HepG2 (cell line): Measurements from ENCODE around the gene SH3GLB2. TPM values are rescaled to one million over a fixed set of nuclear protein-coding genes. Genes with fewer than 3 reads are reported as not detected.

ENCODE experiments used
- ATAC-seq: fragments of 200-7000 bp; cut with Tn5 transposase; 3 replicates; pipeline ENCODE4 v1.9.1; 2020; ENCODE audit warnings: mild to moderate bottlenecking, moderate library complexity
- BruUV-seq: library from RNA; stranded (reverse); fragments of 400-500 nt; replicated peaks from 2 replicates; lab custom pipeline; 2021; lab: Mats Ljungman, UMichigan
- CTCF ChIA-PET: fragments of 300-600 bp; formaldehyde crosslinking; extraction: SDS; loops from one replicate; lab custom pipeline; 2021; ENCODE audit warnings: low total read pairs, inconsistent platforms, low intra/inter-chr PET ratio; lab: Yijun Ruan, JAX
- POLR2A ChIA-PET: fragments of 350-600 bp; sonication (Branson Sonifier 250); formaldehyde crosslinking; loops from one replicate; lab custom pipeline; 2020; ENCODE audit warnings: antibody characterized with exemption, inconsistent platforms; lab: Yijun Ruan, JAX
- DNase-seq: peaks from one replicate; pipeline ENCODE4 v3.0.0-alpha.2; 2015; ENCODE audit warnings: low spot score
- FAIRE-seq: peaks from 3 replicates; lab custom pipeline; 2011; peaks lifted over from hg19 to GRCh38; lab: Jason Lieb, UNC
- H2AFZ ChIP-seq: one replicate; pipeline ENCODE4 v1.6.1; 2011; ENCODE audit warnings: low read length, inconsistent platforms
- H3K27ac ChIP-seq: fragments of 300-600 bp; 3 replicates; pipeline ENCODE4 v1.8.0; 2011; ENCODE audit warnings: mixed run types, mild to moderate bottlenecking, mixed read lengths, low read length, inconsistent platforms; ENCODE audit not compliant: insufficient read depth; ENCODE audit errors: extremely low read length
- H3K27me3 ChIP-seq, 2 experiments: fragments of 200-600 bp in 1 of 2; 2 replicates in 1 of 2; 3 replicates in 1 of 2; pipeline versions ENCODE4 v1.6.0 to v1.8.0; 2011; ENCODE audit warnings: low read length in 2 of 2, mild to moderate bottlenecking in 2 of 2, moderate library complexity in 2 of 2, inconsistent platforms in 1 of 2; ENCODE audit not compliant: insufficient read depth in 2 of 2, control insufficient read depth in 1 of 2
- H3K36me3 ChIP-seq, 2 experiments: fragments of 200-600 bp in 1 of 2; replicated peaks in 1 of 2; 2 replicates in 1 of 2; 3 replicates in 1 of 2; pipeline versions ENCODE4 v1.5.1 to v1.8.0; 2011; ENCODE audit warnings: low read length in 2 of 2, inconsistent platforms in 1 of 2; ENCODE audit not compliant: insufficient read depth in 2 of 2, control insufficient read depth in 1 of 2
- H3K4me1 ChIP-seq: 2 replicates; pipeline ENCODE4 v1.5.1; 2012; ENCODE audit warnings: low read length, inconsistent platforms; ENCODE audit not compliant: insufficient read depth
- H3K4me2 ChIP-seq: 2 replicates; pipeline ENCODE4 v1.6.0; 2011; ENCODE audit warnings: low read depth, low read length, inconsistent platforms
- H3K4me3 ChIP-seq, 3 experiments: fragments of 200-600 bp in 1 of 3; sonication (generic), shearing (Covaris generic) in 1 of 3; replicated peaks in 1 of 3; 2 replicates each; pipeline ENCODE4 v1.5.1; 2011 to 2016; ENCODE audit warnings: low read length in 3 of 3, inconsistent platforms in 2 of 3, low read depth in 2 of 3, mild to moderate bottlenecking in 2 of 3, control low read depth in 1 of 3, mixed read lengths in 1 of 3; ENCODE audit not compliant: insufficient read depth in 1 of 3
- H3K79me2 ChIP-seq: one replicate; pipeline ENCODE4 v1.6.1; 2011; ENCODE audit warnings: low read length, inconsistent platforms; ENCODE audit not compliant: insufficient read depth
- H3K9ac ChIP-seq: 2 replicates; pipeline ENCODE4 v1.6.0; 2011; ENCODE audit warnings: mild to moderate bottlenecking, low read depth, low read length, inconsistent platforms; ENCODE audit not compliant: insufficient read depth
- H3K9me3 ChIP-seq: 2 replicates; pipeline ENCODE4 v1.5.1; 2012; ENCODE audit warnings: mild to moderate bottlenecking, low read length
- H4K20me1 ChIP-seq: 2 replicates; pipeline ENCODE4 v1.6.0; 2011; ENCODE audit warnings: inconsistent platforms, mild to moderate bottlenecking, low read length, moderate library complexity; ENCODE audit not compliant: insufficient read depth
- AGO2 ChIP-seq: fragments of 200-400 bp; formaldehyde crosslinking; optimal IDR thresholded peaks from 2 replicates; pipeline ENCODE3; 2017; ENCODE audit warnings: mild to moderate bottlenecking, low read depth, low read length, moderate library complexity
- AHR ChIP-seq: IDR thresholded peaks from 2 replicates; pipeline ENCODE4 v1.6.1; 2018; ENCODE audit warnings: missing genetic modification reagents, missing compliant biosample characterization
- CREB1 ChIP-seq, 2 experiments: fragments of 450-650 bp in 1 of 2; IDR thresholded peaks; 2 replicates each; pipeline ENCODE4 v1.6.1; 2016 to 2017; ENCODE audit warnings: control low read depth in 1 of 2, mild to moderate bottlenecking in 1 of 2, missing compliant biosample characterization in 1 of 2, missing genetic modification characterization in 1 of 2
- RBFOX2 ChIP-seq: fragments of 200-400 bp; formaldehyde crosslinking; IDR thresholded peaks from 2 replicates; pipeline ENCODE4 v1.6.1; 2017; ENCODE audit warnings: low read depth, mild to moderate bottlenecking, low read length
- RBM22 ChIP-seq: fragments of 200-400 bp; formaldehyde crosslinking; optimal IDR thresholded peaks from 2 replicates; pipeline ENCODE3; 2017; ENCODE audit warnings: mild to moderate bottlenecking, low read length, moderate library complexity
- ZMAT5 ChIP-seq: sonication (generic); formaldehyde crosslinking; IDR thresholded peaks from 2 replicates; pipeline ENCODE4 v1.5.0; 2020; ENCODE audit warnings: mild to moderate bottlenecking, low read depth, missing genetic modification reagents, borderline replicate concordance
- ZNF567 ChIP-seq: sonication (generic); formaldehyde crosslinking; IDR thresholded peaks from 2 replicates; pipeline ENCODE4 v1.8.1; 2023; ENCODE audit warnings: mild to moderate bottlenecking, missing genetic modification reagents, borderline replicate concordance
- WGBS: methylation state at CpG from one replicate; pipeline ENCODE4 v1.1.6; 2017; ENCODE audit warnings: low lambda C conversion rate; 5-methylcytosine and 5-hydroxymethylcytosine counted together
- in situ Hi-C: cut with HindIII; loops from 2 replicates; pipeline ENCODE4 v1.10.0; 2017; ENCODE audit warnings: low pct_unique_long_range_greater_than_20kb; ENCODE audit not compliant: extremely low pct_ligation_motif_present
- intact Hi-C: fragments of 100-400 bp; cut with micrococcal nuclease; formaldehyde crosslinking; loops from one replicate; pipeline ENCODE4 v1.10.0; 2022; ENCODE audit not compliant: unreplicated experiment
- polyA plus RNA-seq, 8 experiments: library from polyadenylated mRNA; depleted of rRNA in 3 of 8; stranded (reverse) in 7 of 8; unstranded in 1 of 8; fragments of >200 nt; fragmentation: Illumina TruSeq in 4 of 8; extraction: Trizol in 4 of 8; gene quantifications; 2 replicates each; pipeline versions ENCODE4 v1.2.1 to v1.2.3, GENCODE V29; 2011 to 2016; ENCODE audit warnings: low read depth in 4 of 8, missing spikeins in 1 of 8, mixed read lengths in 1 of 8; ENCODE audit not compliant: insufficient read depth in 1 of 8
- total RNA-seq, 5 experiments: library from RNA; depleted of rRNA; stranded (reverse); fragments of >200 nt; fragmentation: Illumina TruSeq; extraction: Trizol; gene quantifications; 2 replicates each; pipeline ENCODE4 v1.2.3, GENCODE V29; 2016; ENCODE audit warnings: low read depth in 1 of 5

The SH3GLB2 gene
- total and polyA plus RNA-seq, 2 of the 13 experiments (the other 11 are each of a cell fraction or from before 2014, with no cell fraction given), result 24.0 to 40.6 TPM

GRCh38 chr9:129009584-129010141 lies 18.5 kb downstream of the SH3GLB2 start:
- CTCF ChIA-PET, result no interaction called here
- 98% methylated on average over 9 of the region's 17 CpGs for WGBS
- intact Hi-C loops (loop anchor here (10.0 kb wide), 1 partner anchor 155 kb away; no protein-coding TSS in a partner anchor), in situ Hi-C loops (no loop called here)
- no peak overlapping the region for H3K9ac ChIP-seq
- FAIRE-seq (no peak), DNase-seq (no peak), ATAC-seq (no peak)
- no TSS peak for BruUV-seq
- H3K4me1 ChIP-seq, result no peaks in the 10 kb centered on the region
- H3K36me3 ChIP-seq, result peaks cover 26 to 52% of the 10 kb centered on the region in 2 experiments
- H3K79me2 ChIP-seq, result no peaks in the 10 kb centered on the region
- H3K27me3 ChIP-seq, result no peaks in the 10 kb centered on the region
- H3K4me2 ChIP-seq, result no peak overlapping the region
- POLR2A ChIA-PET, result no interaction called here
- H3K9me3 ChIP-seq, result no peaks in the 10 kb centered on the region
- no peak overlapping the region for H3K27ac ChIP-seq
- H4K20me1 ChIP-seq, result no peaks in the 10 kb centered on the region
- H3K4me3 ChIP-seq, result no peak overlapping the region
- no peak overlapping the region for H2AFZ ChIP-seq
- TF ChIP-seq RBM22 (peak; percentile 70), ZMAT5 (CRISPR knock-in tag) (no peak)

GRCh38 chr9:129008986-129009583 lies 19.0 kb downstream of the SH3GLB2 start:
- intact Hi-C loops (loop anchor here (10.0 kb wide), 1 partner anchor 154 kb away; no protein-coding TSS in a partner anchor), in situ Hi-C loops (no loop called here)
- no peak overlapping the region for H3K27ac ChIP-seq
- H3K79me2 ChIP-seq, result no peaks in the 10 kb centered on the region
- ATAC-seq (no peak), DNase-seq (no peak), FAIRE-seq (no peak)
- no peaks in the 10 kb centered on the region for H3K9me3 ChIP-seq
- H3K4me3 ChIP-seq, result no peak overlapping the region
- H2AFZ ChIP-seq, result no peak overlapping the region
- 100% methylated on average over 4 of the region's 13 CpGs for WGBS
- no peaks in the 10 kb centered on the region for H4K20me1 ChIP-seq
- no peaks in the 10 kb centered on the region for H3K27me3 ChIP-seq
- no peak overlapping the region for H3K9ac ChIP-seq
- peaks cover 23 to 49% of the 10 kb centered on the region in 2 experiments for H3K36me3 ChIP-seq
- no peak overlapping the region for H3K4me2 ChIP-seq
- no peaks in the 10 kb centered on the region for H3K4me1 ChIP-seq
- POLR2A ChIA-PET, result no interaction called here
- CTCF ChIA-PET, result no interaction called here
- no TSS peak for BruUV-seq
- TF ChIP-seq AGO2, result peak; percentile 62
- TF ChIP-seq CREB1 (IDR thresholded peaks at IDR 0.05), result no peak
- TF ChIP-seq CREB1 (CRISPR knock-in tag; IDR thresholded peaks at IDR 0.05), result no peak
- no peak for TF ChIP-seq AHR (CRISPR knock-in tag)
- peak; percentile 21; the same call in 1 of the 2 replicates for TF ChIP-seq RBFOX2
- TF ChIP-seq ZNF567, result no peak
